ENCODE results near the gene OSBP2. TPM values are rescaled to one million over a fixed set of nuclear protein-coding genes. Genes with fewer than 3 reads are reported as not detected.

The OSBP2 gene
- total RNA-seq, 1 donor from 2014 or later: 0.35 TPM

GRCh38 chr22:30754971-30755758 lies 60.5 kb downstream of the OSBP2 start:
- Mint-ChIP-seq H3K27me3 (peaks cover 1% of the 10 kb centered on the region), H3K9me3 (no peaks in the 10 kb centered on the region), H3K27ac (no peak overlapping the region), H3K4me3 (no peak overlapping the region), H3K36me3 (ENCODE audit: low read depth) (no peaks in the 10 kb centered on the region), H3K4me1 (no peaks in the 10 kb centered on the region)
- TF ChIP-seq, protein P1, sequence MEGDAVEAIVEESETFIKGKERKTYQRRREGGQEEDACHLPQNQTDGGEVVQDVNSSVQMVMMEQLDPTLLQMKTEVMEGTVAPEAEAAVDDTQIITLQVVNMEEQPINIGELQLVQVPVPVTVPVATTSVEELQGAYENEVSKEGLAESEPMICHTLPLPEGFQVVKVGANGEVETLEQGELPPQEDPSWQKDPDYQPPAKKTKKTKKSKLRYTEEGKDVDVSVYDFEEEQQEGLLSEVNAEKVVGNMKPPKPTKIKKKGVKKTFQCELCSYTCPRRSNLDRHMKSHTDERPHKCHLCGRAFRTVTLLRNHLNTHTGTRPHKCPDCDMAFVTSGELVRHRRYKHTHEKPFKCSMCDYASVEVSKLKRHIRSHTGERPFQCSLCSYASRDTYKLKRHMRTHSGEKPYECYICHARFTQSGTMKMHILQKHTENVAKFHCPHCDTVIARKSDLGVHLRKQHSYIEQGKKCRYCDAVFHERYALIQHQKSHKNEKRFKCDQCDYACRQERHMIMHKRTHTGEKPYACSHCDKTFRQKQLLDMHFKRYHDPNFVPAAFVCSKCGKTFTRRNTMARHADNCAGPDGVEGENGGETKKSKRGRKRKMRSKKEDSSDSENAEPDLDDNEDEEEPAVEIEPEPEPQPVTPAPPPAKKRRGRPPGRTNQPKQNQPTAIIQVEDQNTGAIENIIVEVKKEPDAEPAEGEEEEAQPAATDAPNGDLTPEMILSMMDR (IDR thresholded peaks at IDR 0.05): no peak
- intact Hi-C loops (cut with micrococcal nuclease): no loop called here
- ChIA-PET POLR2A (interaction anchor here (1.9 kb wide), 1 partner anchor 121 kb away, joined by 5 read pairs; no protein-coding TSS in a partner anchor), CTCF (interaction anchor here (1.2 to 2.1 kb wide), 3 partner anchors 106 to 145 kb away, joined by 3 to 47 read pairs (median 5); partner anchors contain the start of gene SLC35E4)
- ATAC-seq (ENCODE audit: low read depth) (peak; percentile 56), DNase-seq (no peak)

- no peaks in the 10 kb centered on the region for H3K9me3 Mint-ChIP-seq
- CTCF ChIA-PET: interaction anchor here (1.2 to 2.1 kb wide), 3 partner anchors 106 to 146 kb away, joined by 3 to 47 read pairs (median 5); partner anchors contain the start of gene SLC35E4
- no peak overlapping the region for H3K4me3 Mint-ChIP-seq
- DNase-seq (no peak), ATAC-seq (ENCODE audit: low read depth) (no peak)
- POLR2A ChIA-PET: interaction anchor here (1.9 kb wide), 1 partner anchor 121 kb away, joined by 5 read pairs; no protein-coding TSS in a partner anchor
- intact Hi-C loops (cut with micrococcal nuclease): no loop called here
- no peaks in the 10 kb centered on the region for H3K4me1 Mint-ChIP-seq
- TF ChIP-seq, protein P1 (IDR thresholded peaks at IDR 0.05): no peak
- H3K27ac Mint-ChIP-seq: no peak overlapping the region
- peaks cover 3% of the 10 kb centered on the region for H3K27me3 Mint-ChIP-seq
- no peaks in the 10 kb centered on the region for H3K36me3 Mint-ChIP-seq (ENCODE audit: low read depth)
These were observed 61.1 kb downstream of the OSBP2 start for GRCh38 chr22:30755759-30756124.

GRCh38 chr22:30763815-30764673 lies 69.4 kb downstream of the OSBP2 start:
- POLR2A ChIA-PET: no interaction called here

GRCh38 chr22:30767661-30768060 lies 73.0 kb downstream of the OSBP2 start:
- Mint-ChIP-seq H3K27ac (no peak overlapping the region), H3K36me3 (ENCODE audit: low read depth) (no peaks in the 10 kb centered on the region), H3K27me3 (no peaks in the 10 kb centered on the region), H3K4me1 (no peaks in the 10 kb centered on the region), H3K4me3 (no peak overlapping the region), H3K9me3 (no peaks in the 10 kb centered on the region)
- intact Hi-C loops (cut with micrococcal nuclease): loop anchor here (10.0 kb wide), 1 partner anchor 467 kb away; no protein-coding TSS in a partner anchor
- no peak for ATAC-seq (ENCODE audit: low read depth)
- POLR2A ChIA-PET: no interaction called here
- DNase-seq: no peak
- CTCF ChIA-PET: no interaction called here
- TF ChIP-seq, protein P1 (IDR thresholded peaks at IDR 0.05): no peak

More at GRCh38 chr22:30763815-30764673, 69.4 kb downstream of the OSBP2 start:
- TF ChIP-seq, protein P1 (IDR thresholded peaks at IDR 0.05): no peak
- Mint-ChIP-seq H3K27me3 (peaks cover 3% of the 10 kb centered on the region), H3K36me3 (ENCODE audit: low read depth) (no peaks in the 10 kb centered on the region), H3K27ac (no peak overlapping the region), H3K9me3 (no peaks in the 10 kb centered on the region), H3K4me3 (no peak overlapping the region), H3K4me1 (no peaks in the 10 kb centered on the region)
- DNase-seq (no peak), ATAC-seq (ENCODE audit: low read depth) (no peak)
- CTCF ChIA-PET: interaction anchor here (0.8 kb wide), 1 partner anchor 153 kb away, joined by 3 read pairs; no protein-coding TSS in a partner anchor
- intact Hi-C loops (cut with micrococcal nuclease): loop anchor here (1.0 to 10.0 kb wide), 3 partner anchors 156 to 471 kb away; no protein-coding TSS in a partner anchor
